H9 (cell line): ENCODE results near the gene RNF213. TPM values are rescaled to one million over a fixed set of nuclear protein-coding genes. Genes with fewer than 3 reads are reported as not detected.

Experiments
- DNase-seq: peaks from one replicate; pipeline ENCODE4 v3.0.0-alpha.2; 2017
- H2AFZ ChIP-seq: one replicate; pipeline ENCODE4 v1.6.1; 2013; ENCODE audit warnings: mild to moderate bottlenecking, low read length, control low read depth, moderate library complexity
- H2AK5ac ChIP-seq: 2 replicates; pipeline ENCODE4 v1.6.1; 2013; ENCODE audit warnings: low read length, control low read depth, mixed read lengths; ENCODE audit not compliant: insufficient read length
- H2BK120ac ChIP-seq: one replicate; pipeline ENCODE4 v1.6.1; 2013; ENCODE audit warnings: low read depth, mild to moderate bottlenecking, low read length, control low read depth, inconsistent platforms; ENCODE audit not compliant: poor library complexity, severe bottlenecking
- H2BK12ac ChIP-seq: 2 replicates; pipeline ENCODE4 v1.6.1; 2013; ENCODE audit warnings: low read length, control low read depth, mixed read lengths, low read depth; ENCODE audit not compliant: insufficient read length
- H2BK15ac ChIP-seq: 2 replicates; pipeline ENCODE4 v1.6.1; 2013; ENCODE audit warnings: low read depth, low read length, control low read depth
- H2BK20ac ChIP-seq: one replicate; pipeline ENCODE4 v1.6.1; 2013; ENCODE audit warnings: low read depth, mild to moderate bottlenecking, low read length, control low read depth, inconsistent platforms; ENCODE audit not compliant: poor library complexity, severe bottlenecking
- H2BK5ac ChIP-seq: 2 replicates; pipeline ENCODE4 v1.6.1; 2013; ENCODE audit warnings: low read length, control low read depth, mixed read lengths; ENCODE audit not compliant: insufficient read length
- H3K14ac ChIP-seq: 2 replicates; pipeline ENCODE4 v1.6.1; 2013; ENCODE audit warnings: low read length, control low read depth; ENCODE audit not compliant: insufficient read depth
- H3K18ac ChIP-seq: 2 replicates; pipeline ENCODE4 v1.6.1; 2013; ENCODE audit warnings: low read depth, mild to moderate bottlenecking, mixed read lengths, low read length, control low read depth; ENCODE audit not compliant: insufficient read length
- H3K23ac ChIP-seq: 2 replicates; pipeline ENCODE4 v1.6.1; 2013; ENCODE audit warnings: low read length, control low read depth, mixed read lengths, low read depth; ENCODE audit not compliant: insufficient read length
- H3K23me2 ChIP-seq: 2 replicates; pipeline ENCODE4 v1.6.1; 2013; ENCODE audit warnings: low read depth, mild to moderate bottlenecking, mixed read lengths, low read length, control low read depth; ENCODE audit not compliant: insufficient read length, poor library complexity, severe bottlenecking
- H3K27ac ChIP-seq: 2 replicates; pipeline ENCODE4 v1.5.1; 2013; ENCODE audit warnings: low read length, control low read depth, mixed read lengths, low read depth; ENCODE audit not compliant: insufficient read length
- H3K27me3 ChIP-seq: 2 replicates; pipeline ENCODE4 v1.6.1; 2013; ENCODE audit warnings: low read length, control low read depth, inconsistent platforms; ENCODE audit not compliant: insufficient read depth
- H3K4ac ChIP-seq: 2 replicates; pipeline ENCODE4 v1.6.1; 2013; ENCODE audit warnings: low read depth, mild to moderate bottlenecking, control low read depth, inconsistent platforms, low read length, moderate library complexity
- H3K4me1 ChIP-seq: 2 replicates; pipeline ENCODE4 v1.6.1; 2013; ENCODE audit warnings: low read length, control low read depth, inconsistent platforms; ENCODE audit not compliant: insufficient read depth
- H3K4me2 ChIP-seq: 2 replicates; pipeline ENCODE4 v1.6.1; 2013; ENCODE audit warnings: low read length, control low read depth, mixed read lengths; ENCODE audit not compliant: insufficient read length, insufficient read depth
- H3K56ac ChIP-seq: 2 replicates; pipeline ENCODE4 v1.6.1; 2013; ENCODE audit warnings: low read depth, mild to moderate bottlenecking, mixed read lengths, low read length, control low read depth; ENCODE audit not compliant: insufficient read length
- H3K79me1 ChIP-seq: 2 replicates; pipeline ENCODE4 v1.6.1; 2013; ENCODE audit warnings: low read depth, mild to moderate bottlenecking, moderate library complexity, low read length, control low read depth, inconsistent platforms; ENCODE audit not compliant: insufficient read depth, poor library complexity, severe bottlenecking
- H3K79me2 ChIP-seq: 2 replicates; pipeline ENCODE4 v1.6.1; 2013; ENCODE audit warnings: low read length, control low read depth, inconsistent platforms; ENCODE audit not compliant: insufficient read depth
- H3K9ac ChIP-seq: 2 replicates; pipeline ENCODE4 v1.6.1; 2013; ENCODE audit warnings: low read length, control low read depth, mixed read lengths; ENCODE audit not compliant: insufficient read length; ENCODE audit errors: extremely low read depth
- H3K9me3 ChIP-seq: one replicate; pipeline ENCODE4 v1.6.1; 2013; ENCODE audit warnings: low read depth, low read length, inconsistent platforms; ENCODE audit not compliant: control insufficient read depth
- H3T11ph ChIP-seq: one replicate; pipeline ENCODE4 v1.6.1; 2013; ENCODE audit warnings: mild to moderate bottlenecking, low read length, control low read depth, inconsistent platforms
- H4K20me1 ChIP-seq: one replicate; pipeline ENCODE4 v1.6.1; 2013; ENCODE audit not compliant: control insufficient read depth, insufficient read length, insufficient read depth
- H4K5ac ChIP-seq: 2 replicates; pipeline ENCODE4 v1.6.1; 2013; ENCODE audit warnings: low read depth, mild to moderate bottlenecking, mixed read lengths, low read length, control low read depth; ENCODE audit not compliant: insufficient read length
- H4K8ac ChIP-seq: replicated peaks from 2 replicates; pipeline ENCODE4 v1.6.1; 2013; ENCODE audit warnings: low read length, control low read depth, mixed read lengths, low read depth; ENCODE audit not compliant: insufficient read length
- H4K91ac ChIP-seq: 2 replicates; pipeline ENCODE4 v1.6.1; 2013; ENCODE audit warnings: low read depth, mild to moderate bottlenecking, moderate library complexity, mixed read lengths, low read length, control low read depth; ENCODE audit not compliant: insufficient read length
- H3K27ac Mint-ChIP-seq, 3 experiments: 2 replicates in 2 of 3; 3 replicates in 1 of 3; pipeline ENCODE4 v1.8.0; 2020 to 2021; ENCODE audit warnings: mixed read lengths in 3 of 3, mild to moderate bottlenecking in 1 of 3, moderate library complexity in 1 of 3
- H3K27me3 Mint-ChIP-seq: 2 replicates; pipeline ENCODE4 v1.8.0; 2021; ENCODE audit warnings: low read depth, mild to moderate bottlenecking, moderate library complexity, mixed read lengths
- H3K36me3 Mint-ChIP-seq, 3 experiments: 2 replicates in 2 of 3; 3 replicates in 1 of 3; pipeline ENCODE4 v1.8.0; 2020 to 2021; ENCODE audit warnings: low read depth in 3 of 3, mixed read lengths in 3 of 3; ENCODE audit not compliant: insufficient read depth in 1 of 3
- H3K4me1 Mint-ChIP-seq, 2 experiments: 2 replicates each; pipeline ENCODE4 v1.8.0; 2020; ENCODE audit warnings: mixed read lengths in 2 of 2
- H3K4me3 Mint-ChIP-seq, 2 experiments: 2 replicates in 1 of 2; 3 replicates in 1 of 2; pipeline ENCODE4 v1.8.0; 2020 to 2021; ENCODE audit warnings: mild to moderate bottlenecking in 2 of 2, mixed read lengths in 2 of 2, moderate library complexity in 1 of 2
- H3K9me3 Mint-ChIP-seq, 2 experiments: 2 replicates in 1 of 2; 3 replicates in 1 of 2; pipeline ENCODE4 v1.8.0; 2020; ENCODE audit warnings: mild to moderate bottlenecking in 2 of 2, mixed read lengths in 2 of 2, moderate library complexity in 1 of 2
- WGBS: extraction: QIAGEN DNeasy Blood & Tissue Kit; methylation state at CpG from one replicate; pipeline ENCODE4 v1.1.7; 2013; ENCODE audit warnings: missing lambda C conversion rate, low lambda C conversion rate, mixed read lengths; ENCODE audit not compliant: insufficient read length; ENCODE audit errors: extremely low coverage; 5-methylcytosine and 5-hydroxymethylcytosine counted together
- total RNA-seq: library from RNA; stranded (reverse); gene quantifications from 2 replicates; pipeline ENCODE4 v1.2.1, GENCODE V29; 2021
- TF ChIP-seq, protein P1 (sequence below): fragments of 200-600 bp; sonication (generic); conservative IDR thresholded peaks from 3 replicates; pipeline ENCODE4 v1.8.0; 2021; ENCODE audit warnings: antibody characterized with exemption, mild to moderate bottlenecking

RNF213 gene
- total RNA-seq, 1 experiment from 2014 or later, result 34.3 TPM

DNA sequence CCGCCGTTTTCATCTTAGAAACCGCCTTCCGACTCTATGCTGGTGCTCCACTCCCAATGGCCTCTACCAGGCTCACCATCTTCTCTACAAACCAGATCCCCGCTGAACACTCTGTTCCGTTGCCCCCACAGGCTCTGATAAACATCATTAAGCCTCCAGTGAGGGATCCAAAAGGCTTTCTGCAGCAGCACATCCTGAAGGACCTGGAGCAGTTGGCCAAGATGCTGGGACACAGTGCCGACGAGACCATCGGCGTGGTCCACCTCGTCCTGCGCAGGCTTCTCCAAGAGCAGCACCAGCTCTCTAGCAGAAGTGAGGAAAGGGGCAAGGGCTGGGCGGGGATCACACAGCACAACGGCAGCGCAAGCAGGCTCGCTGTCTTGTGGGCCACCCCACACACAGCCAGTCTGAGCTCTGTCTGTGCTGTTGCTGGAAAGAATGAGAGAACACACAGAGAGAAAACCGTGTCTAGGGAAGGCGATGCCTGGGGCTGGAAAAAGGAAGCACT lies 120.8 kb downstream of the RNF213 start:
- Mint-ChIP-seq H3K27me3 (no peaks in the 10 kb centered on the region), H3K9me3 (no peaks in the 10 kb centered on the region), H3K27ac (peak overlapping the region in 1 of 3 experiments; percentile 12; a peak in 3 of 7 replicates), H3K4me1 (peaks cover 0 to 6% of the 10 kb centered on the region in 2 experiments; a peak in 1 of 4 replicates), H3K36me3 (peaks cover 17 to 80% (median 67%) of the 10 kb centered on the region in 3 experiments; a peak in 6 of 7 replicates), H3K4me3 (no peak overlapping the region)
- Histone ChIP-seq H3K14ac (no peak overlapping the region; the same call in 1 of the 2 replicates), H3K27me3 (no peaks in the 10 kb centered on the region), H4K8ac (no peak overlapping the region), H2BK12ac (no peak overlapping the region), H3K23ac (no peak overlapping the region), H3K18ac (no peak overlapping the region), H3K9ac (no peak overlapping the region), H2AFZ (no peak overlapping the region), H3K27ac (no peak overlapping the region), H2BK20ac (no peak overlapping the region), H4K20me1 (no peaks in the 10 kb centered on the region), H4K5ac (no peak overlapping the region), H3K4me2 (no peak overlapping the region), H3K9me3 (no peaks in the 10 kb centered on the region), H2AK5ac (no peak overlapping the region), H2BK5ac (no peak overlapping the region), H3K4me1 (no peaks in the 10 kb centered on the region), H3K56ac (no peak overlapping the region), H3K4ac (no peak overlapping the region), H3K79me1 (no peaks in the 10 kb centered on the region), H4K91ac (no peak overlapping the region), H3T11ph (no peak overlapping the region), H2BK120ac (no peak overlapping the region), H2BK15ac (no peak overlapping the region), H3K23me2 (no peaks in the 10 kb centered on the region), H3K79me2 (no peaks in the 10 kb centered on the region)
- TF ChIP-seq, protein P1, sequence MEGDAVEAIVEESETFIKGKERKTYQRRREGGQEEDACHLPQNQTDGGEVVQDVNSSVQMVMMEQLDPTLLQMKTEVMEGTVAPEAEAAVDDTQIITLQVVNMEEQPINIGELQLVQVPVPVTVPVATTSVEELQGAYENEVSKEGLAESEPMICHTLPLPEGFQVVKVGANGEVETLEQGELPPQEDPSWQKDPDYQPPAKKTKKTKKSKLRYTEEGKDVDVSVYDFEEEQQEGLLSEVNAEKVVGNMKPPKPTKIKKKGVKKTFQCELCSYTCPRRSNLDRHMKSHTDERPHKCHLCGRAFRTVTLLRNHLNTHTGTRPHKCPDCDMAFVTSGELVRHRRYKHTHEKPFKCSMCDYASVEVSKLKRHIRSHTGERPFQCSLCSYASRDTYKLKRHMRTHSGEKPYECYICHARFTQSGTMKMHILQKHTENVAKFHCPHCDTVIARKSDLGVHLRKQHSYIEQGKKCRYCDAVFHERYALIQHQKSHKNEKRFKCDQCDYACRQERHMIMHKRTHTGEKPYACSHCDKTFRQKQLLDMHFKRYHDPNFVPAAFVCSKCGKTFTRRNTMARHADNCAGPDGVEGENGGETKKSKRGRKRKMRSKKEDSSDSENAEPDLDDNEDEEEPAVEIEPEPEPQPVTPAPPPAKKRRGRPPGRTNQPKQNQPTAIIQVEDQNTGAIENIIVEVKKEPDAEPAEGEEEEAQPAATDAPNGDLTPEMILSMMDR, result no peak
- DNase-seq, result no peak
- WGBS, result no CpG with 5 or more reads among the region's 18 CpGs
